GM19452 (cell line): ENCODE data around the gene USP33.
"Not testable (repeated sequence)": the region's sequence is repeated elsewhere in the genome, so short reads cannot be mapped to it uniquely, and the experiment has no call there.

ENCODE experiments used
- ATAC-seq: cut with Tn5 transposase; IDR thresholded peaks from one replicate; pipeline ENCODE4 v1.9.1; 2021; ENCODE audit not compliant: unreplicated experiment

USP33 gene

DNA sequence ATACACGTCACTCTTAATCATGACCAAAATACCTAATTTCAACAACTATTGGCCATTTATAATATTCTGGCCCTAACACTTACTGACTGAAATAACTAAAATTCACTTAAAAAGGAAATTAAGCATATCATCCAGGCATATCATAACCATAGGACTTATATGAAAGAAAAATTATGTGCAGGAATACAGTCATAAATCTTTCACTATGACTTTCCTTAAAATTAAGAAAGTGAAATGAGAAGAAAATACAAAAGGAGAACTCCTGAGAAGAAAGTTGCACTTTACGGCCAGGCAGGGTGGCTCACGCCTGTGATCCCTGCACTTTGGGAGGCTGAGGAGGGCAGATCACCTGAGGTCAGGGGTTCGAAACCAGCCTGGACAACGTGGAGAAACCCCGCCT lies 86.6 kb downstream of the USP33 start:
- ATAC-seq: no peak

DNA sequence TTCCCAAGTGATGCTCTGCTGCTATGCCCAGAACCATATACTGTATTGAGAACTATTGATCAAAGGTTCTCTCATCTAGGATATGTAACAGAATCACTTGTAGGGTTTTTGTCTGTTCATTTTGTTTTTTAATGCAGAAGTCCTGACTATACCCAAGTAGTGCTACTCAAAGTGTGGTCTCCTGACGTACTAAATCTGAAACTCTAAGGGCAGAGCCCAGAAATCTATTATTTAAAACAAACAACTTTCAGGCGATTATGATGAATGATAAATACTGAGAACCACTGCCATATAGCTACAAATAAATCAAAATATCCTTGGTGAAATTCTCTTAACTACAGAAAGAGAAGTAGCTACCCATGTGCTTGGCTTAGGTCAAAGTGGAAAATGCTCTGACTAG lies 87.3 kb downstream of the USP33 start:
- ATAC-seq: no peak

DNA sequence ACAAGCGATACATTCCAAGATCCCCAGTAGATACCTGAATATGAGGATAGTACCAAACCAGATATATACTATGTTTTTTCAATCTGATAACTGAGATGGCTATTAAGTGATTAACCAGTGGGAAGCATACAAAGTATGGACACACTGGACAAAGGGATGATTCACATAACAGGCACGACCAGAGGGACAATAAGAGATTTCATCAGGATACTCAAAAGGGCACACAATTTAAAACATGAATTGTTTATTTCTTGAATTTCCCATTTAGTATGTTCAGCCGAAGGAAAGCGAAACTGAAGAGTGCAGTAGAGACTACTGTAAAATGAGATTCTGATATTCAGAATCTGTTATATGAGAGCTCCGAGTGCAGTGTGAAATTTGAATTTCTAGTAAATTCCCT lies 87.8 kb downstream of the USP33 start:
- ATAC-seq: no peak

DNA sequence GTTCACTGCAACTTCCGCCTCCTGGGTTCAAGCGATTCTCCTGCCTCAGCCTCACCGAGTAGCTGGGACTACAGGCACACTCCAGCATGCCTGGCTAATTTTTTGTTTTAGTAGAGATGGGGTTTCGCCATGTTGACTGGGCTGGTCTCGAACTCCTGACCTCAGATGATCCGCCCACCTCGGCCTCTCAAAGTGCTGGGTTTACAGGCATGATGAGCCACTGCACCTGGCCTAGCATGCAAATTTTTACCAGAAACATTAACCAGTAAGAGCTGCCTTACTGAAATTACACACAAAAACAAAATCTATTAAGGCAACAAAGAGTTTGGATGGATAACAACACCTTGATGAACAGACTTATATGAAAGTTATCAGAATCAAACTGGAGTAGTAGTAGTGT lies 89.3 kb downstream of the USP33 start:
- no peak for ATAC-seq

DNA sequence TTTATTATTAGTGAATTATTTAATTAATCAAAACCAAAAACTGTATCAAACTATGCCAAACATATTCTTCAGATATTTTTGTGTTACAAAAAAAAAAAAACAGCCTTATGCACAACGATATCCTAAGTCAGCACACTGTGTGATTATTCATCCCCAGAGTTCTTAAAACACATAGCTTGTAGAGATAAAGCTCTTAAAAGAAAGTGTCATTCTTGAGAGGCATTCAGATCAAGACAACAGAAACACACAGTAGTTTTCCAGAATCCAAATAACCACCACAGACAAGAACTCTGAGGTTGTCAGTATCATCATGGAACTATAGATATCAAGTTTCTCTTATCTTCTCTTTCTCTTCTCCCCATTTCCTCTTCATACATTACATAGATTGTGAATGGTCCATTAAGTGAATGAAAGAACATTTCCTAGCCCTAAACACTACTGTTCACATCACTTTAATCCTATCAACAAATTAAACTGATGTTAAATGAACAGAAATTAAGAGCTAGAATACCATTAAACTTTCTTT lies 90.7 kb downstream of the USP33 start:
- no peak for ATAC-seq

DNA sequence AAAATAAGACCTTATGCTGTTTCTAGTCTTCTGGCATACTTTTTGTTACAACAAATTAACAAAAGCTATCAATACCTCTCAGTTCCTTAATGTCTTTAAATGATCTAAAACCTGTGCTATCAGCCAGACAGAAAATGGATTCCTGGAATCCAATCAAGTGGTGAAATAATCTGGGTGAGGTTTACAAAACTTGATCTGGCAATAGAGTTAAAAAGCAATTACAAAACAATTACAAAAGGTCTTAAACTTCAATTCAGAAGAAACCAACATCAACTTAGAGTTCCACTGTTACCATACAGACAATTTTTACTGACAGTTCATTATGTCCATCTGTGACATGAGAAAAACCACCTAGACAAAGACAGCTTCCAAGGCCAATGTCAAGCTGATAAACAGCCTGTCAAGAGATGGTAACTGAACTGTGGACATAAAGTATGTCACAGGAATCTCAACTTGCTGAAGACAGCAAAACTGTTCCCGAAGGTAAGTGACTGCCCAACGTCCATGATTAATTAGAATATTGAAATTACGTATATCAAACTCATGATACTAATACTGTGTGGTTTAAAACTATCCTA lies 94.6 kb downstream of the USP33 start:
- ATAC-seq: no peak

DNA sequence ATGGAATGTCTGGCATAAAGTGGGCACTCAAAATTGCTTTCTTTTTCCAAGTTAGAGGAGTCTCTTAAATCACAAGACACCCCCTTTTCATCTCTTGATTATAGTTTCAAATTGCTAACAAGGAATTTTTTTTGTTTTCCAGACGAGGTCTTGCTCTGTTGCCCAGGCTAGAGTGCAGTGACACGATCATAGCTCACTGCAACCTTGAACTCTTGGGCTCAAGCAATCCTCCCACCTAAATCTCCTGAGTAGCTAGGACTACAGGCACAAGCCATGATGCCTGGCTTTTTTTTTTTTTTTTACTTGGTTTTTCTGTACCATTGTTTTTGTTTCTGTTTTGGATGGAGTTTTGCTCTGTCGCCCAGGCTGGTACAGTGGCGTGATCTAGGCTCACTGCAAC lies 98.0 kb downstream of the USP33 start:
- ATAC-seq: no peak

DNA sequence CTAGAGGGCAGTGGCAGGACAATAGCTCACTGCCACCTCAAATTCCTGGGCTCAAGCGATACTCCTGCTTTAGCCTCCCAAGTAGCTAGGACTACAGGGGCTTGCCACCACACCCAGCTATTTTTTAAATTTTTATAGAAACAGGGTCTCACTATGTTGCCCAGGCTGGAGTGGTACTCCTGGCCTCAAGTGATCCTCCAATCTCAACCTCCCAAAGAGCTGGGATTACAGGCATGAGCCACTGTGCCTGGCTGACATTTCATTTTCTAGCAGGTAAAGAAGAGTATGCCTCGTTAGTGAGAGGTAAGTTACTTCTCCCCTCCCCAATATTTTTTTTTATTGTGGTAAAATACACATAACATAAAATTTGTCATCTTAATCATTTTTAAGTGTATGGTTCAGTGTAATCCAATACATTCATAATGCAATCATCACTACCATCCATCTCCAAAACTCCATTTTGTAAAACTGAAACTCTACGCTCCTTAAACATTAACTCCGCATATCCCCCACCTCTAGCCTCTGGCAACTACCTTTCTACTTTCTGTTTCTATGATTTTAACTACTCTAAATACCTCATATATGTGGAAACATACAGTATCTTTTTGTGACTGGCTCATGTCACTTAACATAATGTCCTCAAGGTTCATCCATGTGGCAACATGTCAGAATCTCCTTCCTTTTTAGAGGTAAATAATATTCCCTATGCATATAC lies 99.6 kb downstream of the USP33 start:
- peak; percentile 76 for ATAC-seq

DNA sequence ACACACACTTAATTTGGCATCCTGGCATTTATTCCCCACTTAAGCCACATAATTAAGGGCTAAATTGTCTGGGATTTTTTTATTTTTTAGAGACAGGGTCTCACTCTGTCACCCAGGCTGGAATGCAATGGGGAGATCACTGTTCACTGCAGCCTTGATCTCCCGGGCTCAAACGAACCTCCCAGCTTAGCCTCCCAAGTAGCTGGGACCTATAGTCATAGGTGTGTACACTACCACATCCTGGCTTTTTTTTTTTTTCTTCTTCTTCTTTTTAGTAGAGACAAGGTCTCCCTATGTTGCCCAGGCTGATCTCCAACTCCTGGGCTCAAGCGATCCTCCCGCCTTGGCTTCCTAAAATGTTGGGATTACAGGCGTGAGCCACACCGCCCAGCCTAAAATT lies 101.4 kb downstream of the USP33 start:
- no peak for ATAC-seq

DNA sequence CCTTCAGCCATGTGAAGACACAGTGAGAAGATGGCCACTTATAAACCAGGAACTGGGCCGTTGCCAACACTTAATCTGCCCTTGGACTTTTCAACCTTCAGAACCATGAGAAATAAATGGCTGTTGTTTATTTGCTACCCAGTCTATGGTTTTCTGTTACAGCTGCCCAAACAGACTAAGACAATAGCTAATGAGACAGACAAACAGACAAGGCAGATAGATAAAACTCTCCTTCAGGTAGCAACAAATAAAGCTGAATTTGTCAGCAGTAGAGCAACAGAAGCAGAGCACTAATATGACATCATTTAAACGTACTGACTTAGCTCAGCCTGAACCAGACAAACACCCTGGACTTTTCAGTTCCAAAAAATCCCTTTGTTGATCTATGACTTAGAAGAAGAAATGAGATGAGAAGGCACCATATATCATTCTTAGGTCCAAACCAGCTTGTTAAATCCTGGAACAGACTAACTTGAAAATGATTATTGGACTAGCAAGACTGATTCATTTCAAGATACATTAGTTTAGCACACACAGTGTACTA lies 104.1 kb downstream of the USP33 start:
- no peak for ATAC-seq

DNA sequence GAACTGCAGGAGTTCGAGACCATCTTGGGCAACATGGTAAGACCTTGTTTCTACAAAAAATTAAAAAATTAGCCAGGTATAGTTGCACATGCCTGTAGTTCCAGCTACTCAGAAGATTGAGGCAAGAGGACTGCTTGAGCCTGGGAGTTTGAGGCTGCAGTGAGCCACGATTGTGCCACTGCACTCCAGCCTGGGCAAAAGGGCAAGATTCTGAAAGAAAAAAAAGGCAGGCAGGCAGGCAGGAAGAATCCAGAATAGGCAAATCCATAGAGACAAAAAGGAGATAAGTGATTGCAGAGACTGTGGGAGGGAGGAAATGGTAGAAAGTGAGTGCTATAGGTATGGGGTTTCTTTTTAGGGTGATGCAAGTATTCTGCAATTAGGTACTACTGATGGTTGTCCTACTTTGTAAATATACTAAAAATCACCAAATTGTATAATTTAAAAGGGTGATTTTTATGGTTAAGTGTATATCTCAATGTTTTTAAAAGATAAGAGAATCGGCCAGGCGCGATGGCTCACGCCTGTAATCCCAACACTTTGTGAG lies 106.6 kb downstream of the USP33 start:
- no peak for ATAC-seq

DNA sequence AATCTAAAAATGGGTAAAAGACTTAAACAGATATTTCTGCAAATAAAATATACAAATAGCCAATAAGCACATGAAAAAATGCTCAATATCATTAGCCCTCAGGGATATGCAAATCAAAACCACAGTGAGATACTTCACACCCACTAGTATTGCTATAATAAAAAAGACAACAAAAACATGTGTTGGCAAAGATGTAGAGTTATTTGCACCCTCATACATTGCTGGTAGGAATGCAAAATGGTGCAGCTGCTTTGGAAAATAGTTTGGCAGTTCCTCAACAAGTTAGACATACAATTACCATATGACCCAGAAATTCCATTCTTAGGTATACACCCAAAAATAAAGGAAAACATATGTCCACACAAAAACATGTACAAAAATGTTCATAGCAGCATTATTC lies 107.4 kb downstream of the USP33 start:
- no peak for ATAC-seq

DNA sequence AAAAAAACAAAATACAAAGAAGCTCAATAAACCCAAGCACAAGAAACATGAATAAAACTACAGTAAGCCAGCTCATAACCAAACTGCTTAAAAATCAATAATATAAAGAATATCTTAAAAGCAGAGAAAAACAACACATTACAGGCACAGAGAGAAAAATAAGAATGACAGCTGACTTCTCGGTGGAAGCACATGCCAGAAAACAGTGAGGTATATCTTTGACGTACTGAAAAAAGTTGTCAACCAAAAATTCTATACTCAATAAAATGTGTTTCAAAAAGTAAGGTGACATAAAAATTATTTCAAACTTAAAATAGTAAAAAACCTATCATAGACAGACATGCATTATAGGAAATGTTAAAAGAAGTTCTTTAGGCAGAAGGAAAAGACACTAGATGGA lies 110.5 kb downstream of the USP33 start:
- no peak for ATAC-seq

DNA sequence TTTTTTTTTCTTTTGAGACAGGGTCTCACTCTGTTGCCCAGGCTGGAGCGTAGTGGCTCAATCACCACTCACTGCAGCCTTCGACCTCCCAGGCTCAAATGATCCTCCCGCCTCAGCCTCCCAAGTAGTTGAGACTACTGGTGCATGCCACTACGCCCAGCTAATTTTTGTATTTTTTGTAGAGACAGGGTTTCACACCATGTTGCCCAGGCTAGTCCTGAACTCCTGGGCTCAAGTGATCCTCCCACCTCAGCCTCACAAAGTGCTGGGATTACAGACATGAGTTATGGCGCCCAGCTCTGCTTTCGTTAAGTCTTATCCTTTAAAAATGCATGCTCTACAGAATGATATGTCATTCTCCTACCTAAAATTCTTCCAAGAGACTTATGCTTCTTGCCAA lies 113.4 kb downstream of the USP33 start:
- not testable (repeated sequence) for ATAC-seq
